ENCODE measurements around the gene IGSF23.
"Not testable (repeated sequence)": the region's sequence is repeated elsewhere in the genome, so short reads cannot be mapped to it uniquely, and the experiment has no call there.

The IGSF23 gene

DNA sequence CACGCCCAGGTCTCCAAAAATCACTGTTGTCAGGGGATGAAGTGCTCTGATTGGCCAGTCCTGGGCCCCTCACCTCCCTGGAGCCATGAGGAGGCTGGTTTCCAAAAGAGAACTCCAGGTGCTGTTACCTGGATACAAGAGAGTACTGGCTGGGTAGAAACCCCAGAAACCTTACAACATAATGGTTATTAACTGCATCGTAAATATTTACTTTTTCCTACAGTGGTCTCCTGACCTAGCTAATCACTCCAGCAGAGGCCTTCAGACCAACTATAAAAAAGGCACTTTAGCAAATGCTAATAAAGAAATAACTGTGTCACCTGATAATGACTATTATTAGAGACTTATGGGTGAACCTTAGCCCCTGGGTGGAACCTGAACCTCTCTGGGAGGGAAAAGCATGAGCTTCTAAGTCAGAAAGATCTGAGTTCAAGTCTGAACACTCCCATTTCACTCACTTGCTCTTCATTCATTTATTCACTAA lies 1.5 kb upstream of the IGSF23 start:
- DNase-seq (ENCODE audit: low read depth, low spot score), result no peak

DNA sequence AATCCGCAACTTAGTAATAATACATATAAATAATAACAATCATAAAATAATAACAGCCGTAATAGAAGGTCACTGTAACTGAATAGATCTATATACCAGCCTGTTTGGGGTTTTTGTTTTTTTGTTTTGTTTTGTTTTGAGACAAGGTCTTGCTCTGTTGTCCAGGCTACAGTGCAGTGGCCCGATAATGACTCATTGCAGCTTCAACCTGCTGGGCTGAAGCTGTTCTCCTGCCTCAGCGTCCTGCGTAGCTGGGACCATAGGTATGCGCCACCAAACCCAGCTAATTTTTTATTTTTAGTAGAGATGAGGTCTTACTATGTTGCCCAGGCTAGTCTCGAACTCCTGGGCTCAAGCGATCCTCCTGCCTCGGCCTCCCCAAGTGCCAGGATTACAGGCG lies 950 bp downstream of the IGSF23 start:
- no peak for DNase-seq (ENCODE audit: low read depth, low spot score)

DNA sequence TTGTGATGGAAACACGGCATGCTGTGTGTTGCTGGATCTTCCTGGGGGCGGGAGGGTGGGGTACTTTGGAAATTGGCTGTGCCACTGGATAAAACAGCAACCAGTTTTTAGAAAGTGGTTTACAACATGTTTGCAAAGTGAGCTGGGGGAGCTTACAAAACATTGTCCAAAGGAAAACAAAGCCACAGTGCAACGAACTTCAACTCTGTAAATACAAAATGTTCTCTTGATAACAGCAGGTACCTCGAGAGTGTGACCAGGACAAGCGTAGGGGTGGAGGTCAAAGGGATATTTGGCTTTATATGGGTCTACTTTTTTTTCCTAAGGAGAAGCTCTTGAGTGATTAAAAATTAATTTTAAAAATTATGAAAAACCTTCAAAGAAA lies 2.5 kb downstream of the IGSF23 start:
- DNase-seq (ENCODE audit: low read depth, low spot score), result no peak

DNA sequence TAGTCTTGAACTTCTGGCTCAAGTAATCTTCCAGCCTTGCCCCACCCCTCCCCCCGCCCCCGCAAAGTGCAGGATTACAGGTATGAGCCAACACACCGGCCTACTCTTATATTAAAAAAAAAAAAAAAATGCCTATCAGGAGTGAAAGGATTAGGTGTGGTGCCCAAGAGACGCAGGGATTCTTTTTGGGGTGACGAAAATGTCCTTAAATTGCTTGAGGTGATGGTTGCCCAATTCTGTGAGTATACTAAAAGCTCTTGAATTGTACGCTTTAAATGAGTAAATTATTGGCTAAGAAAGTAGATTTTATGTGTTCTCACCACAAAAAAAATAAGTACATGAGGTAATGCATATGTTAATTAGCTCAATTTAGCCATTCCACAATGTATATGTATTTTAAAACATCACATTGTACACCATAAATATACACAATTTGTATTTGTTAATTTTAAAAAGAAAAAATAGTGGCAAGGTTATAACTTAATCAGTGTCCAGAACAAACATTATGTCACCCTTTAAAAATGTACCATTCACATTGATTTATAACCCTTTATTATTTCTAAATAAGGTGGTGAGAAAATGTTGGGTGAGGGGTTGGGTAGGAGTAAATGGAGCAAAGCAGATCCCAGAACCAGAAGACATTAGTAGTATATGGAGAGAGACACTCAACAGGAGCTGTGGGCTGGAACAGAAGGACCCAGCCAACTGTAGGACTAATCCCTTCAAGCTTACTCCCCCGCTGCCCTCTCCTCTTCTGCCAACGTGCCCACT lies 3.9 kb downstream of the IGSF23 start:
- no peak for DNase-seq (ENCODE audit: low read depth, low spot score)

DNA sequence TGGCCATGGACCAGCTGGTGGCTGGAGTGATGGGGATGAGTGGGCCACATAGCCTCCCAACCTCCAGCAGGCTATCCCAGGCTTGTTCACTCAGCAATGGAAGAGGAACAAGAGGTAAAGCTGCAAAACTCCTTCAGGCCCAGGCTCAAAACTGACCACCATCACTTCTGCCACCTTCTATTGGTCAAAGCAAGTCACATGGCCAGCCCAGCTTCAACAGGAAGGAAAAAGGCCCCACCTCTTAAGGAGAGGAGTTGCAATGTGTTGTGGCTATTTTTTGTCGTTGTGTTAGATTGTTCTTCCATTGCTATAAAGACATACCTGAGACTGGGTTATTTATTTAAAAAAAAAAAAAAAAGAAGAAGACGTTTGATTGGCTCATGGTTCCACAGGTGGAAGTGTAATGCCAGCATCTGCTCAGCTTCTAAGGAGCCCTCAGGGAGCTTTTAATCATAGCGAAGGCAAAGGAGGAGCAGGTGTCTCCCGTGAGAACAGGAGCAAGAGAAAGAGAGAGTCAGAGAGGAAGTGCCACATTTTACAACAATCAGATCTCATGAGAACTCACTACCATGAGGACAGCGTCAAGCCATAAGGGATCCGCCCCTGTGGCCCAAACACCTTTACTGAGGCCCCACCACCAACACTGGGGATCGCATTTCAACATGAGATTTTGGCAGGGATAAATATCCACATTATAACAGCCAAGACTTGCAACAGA lies 5.4 kb downstream of the IGSF23 start:
- DNase-seq (ENCODE audit: low read depth, low spot score), result no peak

DNA sequence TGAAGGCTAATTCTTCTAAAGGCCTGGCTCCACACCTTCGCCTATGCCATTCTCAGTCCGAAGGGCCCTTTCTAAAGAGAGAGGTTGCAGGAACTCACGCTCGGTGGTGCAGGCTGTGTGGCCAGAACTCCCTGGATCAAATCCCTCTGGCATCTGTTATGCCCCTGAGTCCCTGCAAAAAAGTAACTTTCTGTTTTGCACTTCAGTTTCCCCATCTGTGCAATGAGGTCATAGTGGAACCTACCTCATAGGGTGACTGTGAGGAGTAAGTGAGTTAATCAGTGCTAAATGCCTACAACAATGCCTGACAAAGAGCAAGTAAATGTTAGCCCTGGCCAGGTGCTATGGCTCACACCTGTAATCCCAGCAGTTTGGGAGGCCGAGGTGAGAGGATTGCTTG lies 7.3 kb downstream of the IGSF23 start:
- no peak for DNase-seq (ENCODE audit: low read depth, low spot score)

DNA sequence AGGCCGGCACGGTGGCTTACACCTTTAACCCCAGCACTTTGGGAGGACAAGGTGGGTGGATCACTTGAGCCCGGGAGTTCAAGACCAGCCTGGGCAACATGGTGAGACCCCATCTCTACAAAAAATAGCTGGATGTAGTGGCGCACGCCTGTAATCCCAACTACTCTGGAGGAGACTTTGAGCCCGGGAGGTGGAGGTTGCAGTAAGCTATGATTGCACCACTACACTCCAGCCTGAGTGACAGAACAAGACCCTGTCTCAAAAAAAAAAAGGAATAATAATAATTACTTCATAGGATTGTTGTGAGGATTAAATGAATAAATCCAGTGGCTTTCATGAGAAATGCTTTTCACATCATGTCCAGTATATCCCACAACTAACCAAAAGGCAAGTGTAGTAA lies 8.0 kb downstream of the IGSF23 start:
- no peak for DNase-seq (ENCODE audit: low read depth, low spot score)

DNA sequence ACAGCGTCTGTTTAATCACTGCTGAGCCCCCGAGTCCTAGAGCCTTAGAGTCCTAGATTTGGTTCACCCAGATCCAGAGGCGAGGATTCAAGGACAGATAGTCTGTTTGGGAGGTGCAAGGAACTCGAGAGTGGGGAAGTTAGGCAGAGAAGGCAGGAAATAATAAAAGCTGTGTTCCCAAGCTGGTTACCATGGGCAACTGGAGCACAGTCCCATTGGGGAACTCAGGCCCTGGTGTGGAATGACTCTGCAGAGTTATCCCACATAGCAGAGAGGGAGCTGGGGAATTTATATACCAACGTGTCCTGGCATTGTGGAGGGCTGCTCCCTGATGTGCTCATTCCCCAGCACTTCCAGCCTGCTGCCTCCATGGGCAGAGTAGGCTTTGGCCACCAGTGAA lies 9.7 kb downstream of the IGSF23 start:
- DNase-seq (ENCODE audit: low read depth, low spot score), result no peak

DNA sequence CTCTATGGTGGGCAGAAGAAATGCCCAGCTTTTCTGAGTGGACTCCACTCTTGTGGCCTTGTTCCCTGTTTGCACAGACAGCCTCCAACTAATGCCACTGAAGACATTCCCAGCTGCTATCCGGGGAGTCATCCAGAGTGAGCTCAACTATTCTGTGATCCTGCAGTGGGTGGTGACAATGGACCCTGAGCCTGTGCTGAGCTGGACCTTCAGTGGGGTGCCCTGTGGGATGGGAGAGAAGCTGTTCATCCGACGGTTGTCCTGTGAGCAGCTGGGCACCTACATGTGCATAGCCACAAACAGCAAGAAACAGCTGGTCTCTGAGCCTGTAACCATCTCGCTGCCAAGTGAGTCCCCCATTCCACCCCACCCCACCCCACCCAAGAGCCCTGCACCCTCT lies 10.3 kb downstream of the IGSF23 start:
- no peak for DNase-seq (ENCODE audit: low read depth, low spot score)

DNA sequence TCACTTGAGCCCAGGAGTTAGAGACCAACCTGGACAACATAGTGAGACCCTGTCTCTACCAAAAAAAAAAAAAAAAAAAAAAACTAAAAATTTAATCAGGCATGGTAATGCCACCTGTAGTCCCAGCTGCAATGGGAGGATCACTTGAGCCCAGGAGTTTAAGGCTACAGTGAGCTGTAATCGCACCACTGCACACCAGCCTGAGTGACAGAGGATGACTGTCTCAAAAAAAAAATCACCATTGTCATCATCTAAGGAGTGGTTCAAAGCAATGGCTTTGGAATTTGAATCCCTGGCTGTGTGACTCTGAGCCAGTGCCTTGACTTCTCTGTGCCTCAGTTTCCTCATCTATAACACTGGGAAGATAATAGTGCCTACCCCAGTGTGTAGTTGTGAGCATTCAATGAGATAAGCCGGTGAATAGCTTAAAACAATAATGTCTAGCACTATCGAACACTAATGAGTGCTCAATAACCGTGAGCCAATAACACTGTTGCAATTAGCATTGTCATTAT lies 11.5 kb downstream of the IGSF23 start:
- no peak for DNase-seq (ENCODE audit: low read depth, low spot score)

DNA sequence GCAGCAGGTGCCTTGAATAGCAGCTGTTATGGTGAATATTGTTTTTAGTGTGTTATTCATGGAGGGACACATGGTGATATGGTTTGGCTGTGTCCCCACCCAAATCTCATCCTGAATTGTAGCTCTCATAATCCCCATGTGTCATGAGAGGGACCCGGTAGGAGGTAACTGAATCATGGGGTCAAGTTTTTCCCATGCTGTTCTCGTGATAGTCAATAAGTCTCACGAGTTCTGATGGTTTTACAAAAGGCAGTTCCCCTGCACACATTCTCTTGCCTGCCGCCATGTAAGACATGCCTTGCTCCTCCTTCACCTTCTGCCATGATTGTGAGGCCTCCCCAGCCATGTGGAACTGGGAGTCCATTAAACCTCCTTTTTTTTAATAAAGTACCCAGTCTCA lies 12.3 kb downstream of the IGSF23 start:
- DNase-seq (ENCODE audit: low read depth, low spot score), result not testable (repeated sequence)

DNA sequence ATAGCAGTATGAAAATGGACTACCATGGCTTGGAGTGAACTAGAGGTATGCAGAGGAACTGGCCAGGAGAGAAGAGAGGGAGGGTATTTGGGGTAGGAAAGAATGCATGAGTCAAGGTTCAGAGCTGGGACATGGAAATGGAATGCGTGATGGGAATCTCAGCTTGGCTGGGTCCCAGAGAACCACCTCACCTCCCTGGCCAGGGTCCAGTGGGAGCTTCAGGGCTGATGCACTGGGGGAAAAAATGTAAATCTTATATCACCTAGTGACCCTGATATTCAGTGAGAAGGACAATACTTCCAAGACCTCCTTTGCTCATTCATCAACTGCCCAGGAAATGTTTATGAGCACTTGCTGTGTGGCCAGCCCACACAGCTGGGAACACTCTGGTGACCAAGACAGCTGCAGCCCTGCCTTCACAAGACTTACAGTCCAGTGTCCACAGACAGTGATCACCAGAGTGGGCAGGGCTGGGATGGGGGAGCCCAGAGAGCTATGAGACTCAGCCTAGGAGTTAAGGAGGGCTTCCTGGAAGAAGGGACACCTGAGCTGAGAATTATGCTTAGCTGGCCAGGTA lies 12.8 kb downstream of the IGSF23 start:
- no peak for DNase-seq (ENCODE audit: low read depth, low spot score)

DNA sequence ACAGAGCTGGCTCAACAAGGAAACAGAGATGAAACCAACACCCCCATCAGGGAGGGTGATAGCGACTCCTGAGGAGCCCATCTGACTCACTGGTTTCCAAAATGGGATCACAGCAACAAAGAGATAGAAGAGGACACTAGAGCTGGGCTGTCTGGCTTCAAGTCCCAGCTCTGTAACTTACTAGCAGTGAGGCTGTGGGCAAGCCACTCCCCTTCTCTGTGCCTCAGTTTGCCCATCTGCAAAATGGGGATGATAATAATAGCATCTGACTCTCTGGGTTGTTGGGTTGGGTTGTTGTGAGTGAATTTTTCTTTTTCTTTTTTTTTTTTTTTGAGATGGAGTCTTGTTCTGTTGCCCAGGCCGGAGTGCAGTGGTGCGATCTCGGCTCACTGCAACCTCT lies 14.3 kb downstream of the IGSF23 start:
- no peak for DNase-seq (ENCODE audit: low read depth, low spot score)

DNA sequence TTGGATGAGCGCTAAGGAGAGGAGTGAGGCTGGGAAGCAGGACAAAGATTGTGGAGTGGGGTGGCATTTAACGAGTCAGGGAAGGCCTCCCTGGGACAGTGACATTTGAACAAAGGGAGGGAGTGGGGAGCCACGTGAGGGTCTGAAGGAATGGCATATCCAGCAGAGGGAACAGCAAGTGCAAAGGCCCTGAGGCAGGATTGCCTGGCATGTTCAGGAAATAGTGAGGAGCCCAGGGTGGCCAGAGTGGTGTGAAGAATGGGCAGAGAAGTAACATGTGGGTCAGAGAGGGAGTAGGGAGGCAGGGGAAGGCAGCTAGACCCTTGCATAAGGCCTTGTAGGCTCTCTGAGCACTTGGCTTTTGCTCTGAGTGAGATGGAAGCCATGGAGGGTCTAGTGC lies 15.4 kb downstream of the IGSF23 start:
- DNase-seq (ENCODE audit: low read depth, low spot score), result no peak

DNA sequence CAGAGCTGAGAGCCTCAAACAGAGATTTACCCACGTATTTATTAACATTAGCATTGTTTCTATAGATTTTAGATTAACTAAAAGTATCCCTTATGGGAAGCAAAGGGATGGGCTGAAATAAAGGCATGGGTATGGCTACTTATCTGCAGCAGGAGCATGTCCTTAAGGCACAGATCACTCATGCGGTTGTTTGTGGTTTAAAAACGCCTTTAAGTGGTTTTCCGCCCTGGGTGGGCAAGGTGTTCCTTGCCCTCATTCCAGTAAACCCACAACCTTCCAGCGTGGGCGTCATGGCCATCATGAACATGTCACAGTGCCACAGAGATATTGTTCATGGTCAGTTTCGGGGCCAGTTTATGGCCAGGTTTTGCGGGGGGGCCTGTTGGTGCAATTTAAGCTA lies 18.2 kb downstream of the IGSF23 start:
- not testable (repeated sequence) for DNase-seq (ENCODE audit: low read depth, low spot score)

DNA sequence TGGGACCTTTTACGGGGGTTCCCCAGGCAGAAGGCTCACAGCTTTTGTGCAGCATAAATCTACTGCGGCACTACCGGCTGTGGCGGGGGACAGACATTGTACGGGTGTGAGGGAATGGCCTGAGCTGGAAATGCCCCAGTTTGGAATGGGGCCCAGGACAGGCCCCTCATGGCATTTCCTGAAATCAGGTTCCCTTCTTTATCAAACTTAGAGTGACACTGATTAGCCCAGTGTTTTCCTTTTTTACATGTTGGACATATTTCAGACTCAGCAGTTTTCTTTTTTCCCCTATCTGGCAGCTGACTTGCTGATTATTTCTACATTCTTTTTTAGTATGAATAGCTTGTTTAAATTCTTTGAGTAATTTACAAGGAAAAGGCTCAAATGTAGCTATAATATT lies 20.7 kb downstream of the IGSF23 start:
- DNase-seq (ENCODE audit: low read depth, low spot score), result not testable (repeated sequence)

DNA sequence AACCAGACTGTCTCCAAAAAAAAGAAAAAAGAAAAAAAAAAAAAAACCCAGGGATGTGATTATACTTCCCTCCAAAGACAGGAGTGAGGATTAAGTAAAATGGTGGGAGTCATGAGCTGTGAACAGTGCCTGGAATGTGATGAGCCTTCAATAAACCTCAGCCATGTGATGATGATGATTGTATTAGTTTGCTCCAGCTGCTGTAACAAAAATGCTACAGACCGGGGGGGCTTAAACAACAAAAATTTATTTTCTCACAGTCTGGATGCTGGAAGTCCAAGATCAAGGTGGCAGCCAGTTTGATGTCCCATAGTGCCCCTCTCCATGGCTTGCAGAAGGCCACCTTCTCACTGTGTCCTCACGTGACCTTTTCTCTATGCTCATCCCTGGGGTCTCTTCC lies 21.4 kb downstream of the IGSF23 start:
- no peak for DNase-seq (ENCODE audit: low read depth, low spot score)

DNA sequence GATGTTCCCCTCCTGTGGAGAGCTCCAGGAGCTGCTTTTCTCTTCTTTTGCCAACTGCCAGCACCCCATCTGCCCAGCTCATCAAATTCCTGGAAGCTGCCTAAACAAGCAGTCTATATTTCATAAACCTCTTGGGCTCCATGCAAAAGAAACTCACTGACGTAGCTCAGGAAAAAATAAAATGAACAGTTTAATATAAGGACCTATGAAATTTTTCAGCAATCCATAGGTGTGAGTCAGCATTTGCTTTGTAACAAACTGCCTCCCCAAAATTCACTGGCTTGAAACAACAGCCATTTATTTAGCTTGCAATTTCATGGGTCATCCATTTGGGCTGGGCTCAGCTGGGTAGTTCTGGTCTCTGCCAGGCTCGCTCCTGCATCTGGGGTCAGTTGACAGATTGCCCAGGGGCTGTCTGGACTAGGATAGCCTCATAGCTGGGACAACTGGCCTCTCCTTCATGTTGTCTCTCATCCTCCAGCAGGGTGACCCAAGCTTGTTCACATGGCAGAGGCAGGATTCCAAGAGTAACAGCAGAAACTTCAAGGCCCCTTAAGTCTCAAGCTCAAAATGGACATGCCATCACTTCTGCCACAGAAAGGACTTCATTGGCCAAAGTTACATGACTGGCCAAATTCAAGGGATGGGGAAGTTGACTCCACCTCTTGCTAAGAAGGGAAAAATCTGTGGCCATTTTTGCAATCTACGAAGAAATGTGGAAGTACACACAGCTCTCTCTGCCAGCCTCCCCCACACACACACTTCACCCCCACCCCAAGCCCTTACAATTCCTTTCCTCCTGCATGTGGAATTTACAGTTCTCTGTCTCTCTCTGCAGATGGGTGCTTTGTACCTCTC lies 22.4 kb downstream of the IGSF23 start:
- no peak for DNase-seq (ENCODE audit: low read depth, low spot score)

DNA sequence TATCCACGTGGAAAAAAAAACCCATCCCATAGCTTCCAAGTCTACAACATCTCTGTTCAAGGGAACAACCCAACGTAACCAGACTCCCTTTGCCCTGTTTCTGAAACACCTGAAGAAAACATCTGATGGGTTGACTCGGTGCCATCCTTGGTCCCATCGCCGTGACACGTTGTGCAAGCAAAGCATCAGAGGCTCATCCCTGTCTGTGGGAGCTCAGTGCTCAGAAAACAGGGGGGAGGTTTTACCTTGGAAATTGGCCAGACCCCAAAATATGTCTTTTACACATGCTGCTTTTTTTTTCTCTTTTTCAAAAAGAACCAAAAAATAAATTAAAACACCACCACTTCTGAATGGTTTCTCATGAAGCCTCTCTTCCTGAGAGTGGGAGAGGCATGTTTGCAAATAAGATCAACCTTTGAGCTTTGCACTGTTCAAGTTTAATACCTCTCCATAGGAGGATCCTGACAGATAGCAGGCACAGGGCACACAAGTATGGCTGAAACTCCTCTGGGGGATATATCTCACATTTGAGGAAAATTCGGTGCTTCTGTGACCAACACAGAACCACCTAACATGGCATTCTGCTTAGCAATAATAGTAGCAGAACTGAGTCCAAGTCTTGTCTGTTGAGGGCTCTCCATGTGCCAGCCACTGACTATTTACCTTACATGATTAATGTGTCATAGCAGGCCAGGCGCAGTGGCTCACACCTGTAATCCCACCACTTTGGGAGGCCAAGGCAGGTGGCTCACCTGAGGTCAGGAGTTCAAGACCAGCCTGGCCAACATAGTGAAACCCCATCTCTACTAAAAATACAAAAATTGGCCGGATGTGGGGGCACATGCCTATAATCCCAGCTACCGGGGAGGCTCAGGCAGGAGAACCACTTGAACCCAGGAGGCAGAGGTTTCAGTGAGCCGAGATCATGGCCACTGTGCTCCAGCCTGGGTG lies 23.4 kb downstream of the IGSF23 start:
- DNase-seq (ENCODE audit: low read depth, low spot score), result no peak

DNA sequence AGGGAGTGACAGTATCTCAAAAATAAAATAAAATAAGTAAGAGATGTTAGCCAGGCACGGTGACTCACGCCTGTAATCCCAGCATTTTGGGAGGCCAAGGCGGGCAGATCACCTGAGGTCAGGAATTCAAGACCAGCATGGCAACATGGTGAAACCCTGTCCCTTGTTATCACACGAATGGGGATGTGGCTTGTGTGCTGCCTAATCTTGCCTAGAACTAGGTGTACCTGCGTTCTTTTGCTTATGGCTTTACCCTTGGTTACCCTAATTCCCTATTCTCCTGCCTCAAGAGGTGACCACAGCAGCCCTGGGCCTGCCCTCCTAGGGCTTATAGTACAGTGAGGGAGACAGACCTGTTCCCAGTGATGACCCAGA lies 24.0 kb downstream of the IGSF23 start:
- DNase-seq (ENCODE audit: low read depth, low spot score), result no peak

DNA sequence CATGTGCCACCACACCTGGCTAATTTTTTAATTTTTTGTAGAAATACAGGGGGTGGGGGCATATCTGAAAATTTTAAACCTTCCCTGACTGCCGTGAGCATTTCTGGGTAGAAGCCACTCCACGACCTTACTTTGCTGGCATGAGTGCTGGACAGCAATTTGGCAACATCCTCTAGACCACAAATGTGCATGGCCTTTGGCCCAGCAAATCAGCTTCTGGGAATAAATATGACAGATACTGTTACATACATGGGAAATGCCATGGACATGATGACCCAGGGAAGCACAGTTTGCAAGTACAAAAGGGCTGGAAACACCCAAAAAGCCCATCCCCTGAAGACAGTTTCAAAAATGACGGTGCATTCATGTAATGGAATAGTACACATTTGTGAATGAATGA lies 27.2 kb downstream of the IGSF23 start:
- no peak for DNase-seq (ENCODE audit: low read depth, low spot score)

Data from activated naive CD8-positive, alpha-beta T cell treated with anti-CD3 and anti-CD28 coated beads, Interleukin-2, amount 50 U/mL, for 16 hours (primary cell).